ENCODE data around the gene DACH1. TPM values are rescaled to one million over a fixed set of nuclear protein-coding genes. Genes with fewer than 3 reads are reported as not detected.

Gene DACH1
- total RNA-seq, 4 donors from 2014 or later = 1.5 to 17.3 (median 3.3) TPM

DNA sequence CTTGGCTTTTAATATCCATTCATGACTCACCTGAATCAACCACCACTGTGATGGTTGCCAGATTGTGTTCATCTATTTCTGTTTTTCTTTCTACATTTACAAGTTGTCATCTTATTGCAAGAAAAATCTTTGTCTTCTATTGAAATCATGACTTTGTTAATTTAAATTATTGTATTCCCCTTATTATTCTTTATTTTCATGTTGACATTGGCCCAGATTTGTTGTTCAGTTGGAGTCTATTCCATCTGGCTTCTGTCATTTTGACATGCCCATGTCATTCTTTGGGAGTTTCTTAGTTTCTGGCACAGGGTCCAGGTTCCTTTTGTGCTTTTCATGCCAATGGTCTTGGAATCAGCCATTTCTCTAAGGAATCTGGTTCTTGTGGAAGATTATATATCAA lies 19.9 kb upstream of the DACH1 start:
- no peaks in the 10 kb centered on the region for H3K27me3 ChIP-seq
- H3K9me3 ChIP-seq = no peaks in the 10 kb centered on the region
- H3K27ac ChIP-seq = no peak overlapping the region
- no peak for DNase-seq
- no peak overlapping the region for H3K4me3 ChIP-seq
- TF ChIP-seq, protein P1, sequence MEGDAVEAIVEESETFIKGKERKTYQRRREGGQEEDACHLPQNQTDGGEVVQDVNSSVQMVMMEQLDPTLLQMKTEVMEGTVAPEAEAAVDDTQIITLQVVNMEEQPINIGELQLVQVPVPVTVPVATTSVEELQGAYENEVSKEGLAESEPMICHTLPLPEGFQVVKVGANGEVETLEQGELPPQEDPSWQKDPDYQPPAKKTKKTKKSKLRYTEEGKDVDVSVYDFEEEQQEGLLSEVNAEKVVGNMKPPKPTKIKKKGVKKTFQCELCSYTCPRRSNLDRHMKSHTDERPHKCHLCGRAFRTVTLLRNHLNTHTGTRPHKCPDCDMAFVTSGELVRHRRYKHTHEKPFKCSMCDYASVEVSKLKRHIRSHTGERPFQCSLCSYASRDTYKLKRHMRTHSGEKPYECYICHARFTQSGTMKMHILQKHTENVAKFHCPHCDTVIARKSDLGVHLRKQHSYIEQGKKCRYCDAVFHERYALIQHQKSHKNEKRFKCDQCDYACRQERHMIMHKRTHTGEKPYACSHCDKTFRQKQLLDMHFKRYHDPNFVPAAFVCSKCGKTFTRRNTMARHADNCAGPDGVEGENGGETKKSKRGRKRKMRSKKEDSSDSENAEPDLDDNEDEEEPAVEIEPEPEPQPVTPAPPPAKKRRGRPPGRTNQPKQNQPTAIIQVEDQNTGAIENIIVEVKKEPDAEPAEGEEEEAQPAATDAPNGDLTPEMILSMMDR (IDR thresholded peaks at IDR 0.05) = no peak
- TF ChIP-seq POLR2A (IDR thresholded peaks at IDR 0.05) (no peak), POLR2AphosphoS5 (IDR thresholded peaks at IDR 0.05) (no peak), EP300 (IDR thresholded peaks at IDR 0.05; ENCODE audit: low read depth) (no peak)
- H3K4me1 ChIP-seq = no peaks in the 10 kb centered on the region
- no peaks in the 10 kb centered on the region for H3K36me3 ChIP-seq
- in situ Hi-C loops (cut with MboI; ENCODE audit: low pct_ligation_motif_present in 1 of 4, low pct_unique_long_range_greater_than_20kb in 1 of 4, low sequenced_read_pairs in 3 of 4) = loop anchor here in 3 of 4 donors (25.0 kb wide), 1 partner anchor 575 kb away; no protein-coding TSS in a partner anchor
- intact Hi-C loops (cut with DNase I; ENCODE audit: low total_unique reads) = no loop called here

DNA sequence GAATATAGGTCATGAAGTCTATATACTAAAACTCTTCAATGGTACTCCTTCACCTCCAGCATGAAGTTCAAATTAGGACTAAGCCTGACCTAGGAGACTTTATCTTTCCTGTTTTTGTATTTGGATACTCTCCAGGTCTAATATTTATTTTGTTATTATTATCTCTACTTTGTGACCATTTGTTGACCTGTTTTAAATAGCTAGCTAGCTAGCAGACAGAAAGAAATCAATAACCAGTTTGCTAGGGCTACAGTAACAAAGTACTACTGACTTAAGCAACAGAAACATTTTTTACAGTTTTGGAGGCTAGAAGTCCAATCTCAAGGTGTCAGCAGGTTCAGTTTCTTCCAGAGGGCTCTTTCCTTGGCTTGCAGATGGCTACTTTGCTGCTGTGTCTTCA lies 15.1 kb upstream of the DACH1 start:
- H3K4me3 ChIP-seq = no peak overlapping the region
- intact Hi-C loops (cut with DNase I; ENCODE audit: low total_unique reads) = no loop called here
- DNase-seq = no peak
- peaks cover 4 to 8% (median 4%) of the 10 kb centered on the region in 4 donors for H3K4me1 ChIP-seq
- no peak overlapping the region for H3K27ac ChIP-seq
- in situ Hi-C loops (cut with MboI; ENCODE audit: low pct_ligation_motif_present in 1 of 4, low pct_unique_long_range_greater_than_20kb in 1 of 4, low sequenced_read_pairs in 3 of 4) = loop anchor here in 3 of 4 donors (25.0 kb wide), 1 partner anchor 570 kb away; no protein-coding TSS in a partner anchor
- TF ChIP-seq, protein P1 (IDR thresholded peaks at IDR 0.05) = no peak
- TF ChIP-seq EP300 (IDR thresholded peaks at IDR 0.05; ENCODE audit: low read depth) = no peak
- TF ChIP-seq POLR2AphosphoS5 (IDR thresholded peaks at IDR 0.05) = no peak
- no peak for TF ChIP-seq POLR2A (IDR thresholded peaks at IDR 0.05)
- no peaks in the 10 kb centered on the region for H3K9me3 ChIP-seq
- H3K36me3 ChIP-seq = no peaks in the 10 kb centered on the region
- H3K27me3 ChIP-seq = no peaks in the 10 kb centered on the region

DNA sequence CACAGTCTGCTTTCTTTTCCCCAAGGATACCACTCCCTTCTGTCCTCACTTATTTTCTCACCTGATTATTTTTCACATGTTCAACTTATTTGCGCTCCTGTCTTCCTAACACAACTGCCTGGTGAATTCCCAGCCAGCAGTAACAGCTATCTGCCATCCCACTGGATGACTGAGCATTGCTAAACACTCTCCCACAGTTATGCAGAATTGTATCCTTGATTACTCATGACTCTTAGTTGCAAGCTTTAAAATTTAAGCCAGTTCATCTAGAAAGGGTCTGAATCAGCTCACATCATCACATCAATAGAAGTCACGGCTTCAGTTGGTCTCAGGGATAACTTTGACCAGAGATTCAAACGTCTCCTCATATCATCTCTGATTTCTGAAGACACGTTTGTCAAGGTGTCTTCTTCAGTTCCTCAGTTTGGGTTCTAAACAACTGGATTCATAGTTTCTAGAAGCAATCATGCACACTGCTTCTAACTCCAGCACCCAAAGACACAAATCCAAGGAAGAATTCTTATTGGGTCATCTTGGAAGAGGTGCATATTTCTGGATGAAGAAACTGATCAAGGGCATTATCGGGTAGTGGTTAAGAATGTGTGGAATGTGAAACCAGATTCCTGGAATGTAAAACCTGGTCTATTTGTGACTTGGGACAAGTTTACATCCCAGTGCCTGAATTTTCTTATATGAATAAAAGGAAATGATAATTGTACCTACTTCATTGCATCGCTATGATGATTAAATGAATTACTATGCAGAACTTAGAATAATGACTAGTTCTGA lies 13.9 kb upstream of the DACH1 start:
- TF ChIP-seq POLR2A (IDR thresholded peaks at IDR 0.05) (no peak), POLR2AphosphoS5 (IDR thresholded peaks at IDR 0.05) (no peak), EP300 (IDR thresholded peaks at IDR 0.05; ENCODE audit: low read depth) (no peak)
- TF ChIP-seq, protein P1 (IDR thresholded peaks at IDR 0.05) = no peak
- in situ Hi-C loops (cut with MboI; ENCODE audit: low pct_ligation_motif_present in 1 of 4, low pct_unique_long_range_greater_than_20kb in 1 of 4, low sequenced_read_pairs in 3 of 4) = loop anchor here in 3 of 4 donors (25.0 kb wide), 1 partner anchor 569 kb away; no protein-coding TSS in a partner anchor
- WGBS, 2 donors (ENCODE audit: low coverage in 1 of 2) = 62 to 84% methylated on average over 5 to 6 of the region's 6 CpGs

DNA sequence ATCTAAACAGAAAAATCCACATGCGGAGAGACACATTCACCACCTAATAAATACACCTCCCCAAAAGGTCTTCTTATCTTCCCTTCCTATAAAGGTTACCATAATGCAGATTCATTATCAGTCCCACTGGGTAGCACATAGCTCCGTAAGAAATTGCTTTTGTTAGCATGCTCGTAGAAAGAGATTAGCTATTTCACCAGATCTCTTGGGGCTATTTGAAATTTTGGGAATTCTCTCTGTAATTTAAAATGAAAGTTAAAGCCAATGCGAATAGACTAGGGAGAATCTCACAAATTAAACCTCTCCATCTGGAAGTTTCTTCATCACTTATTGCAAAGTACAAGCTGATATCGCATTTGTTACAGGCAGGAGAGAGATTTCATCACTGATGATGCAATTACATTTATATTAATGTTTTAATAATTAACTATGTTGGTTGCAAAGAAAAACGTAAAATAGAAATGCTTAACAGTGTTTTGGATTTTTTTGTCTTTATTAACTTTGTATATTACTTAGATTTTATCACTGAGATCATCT lies 12.9 kb upstream of the DACH1 start:
- intact Hi-C loops (cut with DNase I; ENCODE audit: low total_unique reads) (no loop called here), in situ Hi-C loops (cut with MboI; ENCODE audit: low pct_ligation_motif_present in 1 of 4, low pct_unique_long_range_greater_than_20kb in 1 of 4, low sequenced_read_pairs in 3 of 4) (loop anchor here in 3 of 4 donors (25.0 kb wide), 1 partner anchor 568 kb away; no protein-coding TSS in a partner anchor)
- H3K4me1 ChIP-seq = peaks cover 4 to 11% (median 5%) of the 10 kb centered on the region in 4 donors
- no peak overlapping the region for H3K27ac ChIP-seq
- TF ChIP-seq, protein P1 (IDR thresholded peaks at IDR 0.05) = no peak
- no peak for TF ChIP-seq POLR2A (IDR thresholded peaks at IDR 0.05)
- no peak for TF ChIP-seq EP300 (IDR thresholded peaks at IDR 0.05; ENCODE audit: low read depth)
- no peak for TF ChIP-seq POLR2AphosphoS5 (IDR thresholded peaks at IDR 0.05)
- WGBS, 2 donors (ENCODE audit: low coverage in 1 of 2) = 75 to 79% methylated on average over 6 of the region's 6 CpGs
- no peak for DNase-seq
- H3K36me3 ChIP-seq = no peaks in the 10 kb centered on the region
- no peak overlapping the region for H3K4me3 ChIP-seq
- H3K27me3 ChIP-seq = no peaks in the 10 kb centered on the region
- H3K9me3 ChIP-seq = no peaks in the 10 kb centered on the region

More for the DNA sequence above, 13.9 kb upstream of the DACH1 start:
- no peak overlapping the region for H3K27ac ChIP-seq
- H3K4me3 ChIP-seq = no peak overlapping the region
- H3K9me3 ChIP-seq = no peaks in the 10 kb centered on the region
- H3K36me3 ChIP-seq = no peaks in the 10 kb centered on the region
- intact Hi-C loops (cut with DNase I; ENCODE audit: low total_unique reads) = no loop called here
- H3K4me1 ChIP-seq = peaks cover 4 to 8% (median 4%) of the 10 kb centered on the region in 4 donors
- DNase-seq = no peak
- no peaks in the 10 kb centered on the region for H3K27me3 ChIP-seq
